Superior temporal gyrus (tissue), 1 donor: ENCODE measurements around the gene LRRC3.
"Not testable (repeated sequence)": the region's sequence is repeated elsewhere in the genome, so short reads cannot be mapped to it uniquely, and the experiment has no call there.

Experiments used
- DNase-seq: peaks from one replicate; pipeline ENCODE4 v3.0.0-alpha.2; 2016; ENCODE audit errors: extremely low spot score

LRRC3 gene, protein sequence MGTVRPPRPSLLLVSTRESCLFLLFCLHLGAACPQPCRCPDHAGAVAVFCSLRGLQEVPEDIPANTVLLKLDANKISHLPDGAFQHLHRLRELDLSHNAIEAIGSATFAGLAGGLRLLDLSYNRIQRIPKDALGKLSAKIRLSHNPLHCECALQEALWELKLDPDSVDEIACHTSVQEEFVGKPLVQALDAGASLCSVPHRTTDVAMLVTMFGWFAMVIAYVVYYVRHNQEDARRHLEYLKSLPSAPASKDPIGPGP

DNA sequence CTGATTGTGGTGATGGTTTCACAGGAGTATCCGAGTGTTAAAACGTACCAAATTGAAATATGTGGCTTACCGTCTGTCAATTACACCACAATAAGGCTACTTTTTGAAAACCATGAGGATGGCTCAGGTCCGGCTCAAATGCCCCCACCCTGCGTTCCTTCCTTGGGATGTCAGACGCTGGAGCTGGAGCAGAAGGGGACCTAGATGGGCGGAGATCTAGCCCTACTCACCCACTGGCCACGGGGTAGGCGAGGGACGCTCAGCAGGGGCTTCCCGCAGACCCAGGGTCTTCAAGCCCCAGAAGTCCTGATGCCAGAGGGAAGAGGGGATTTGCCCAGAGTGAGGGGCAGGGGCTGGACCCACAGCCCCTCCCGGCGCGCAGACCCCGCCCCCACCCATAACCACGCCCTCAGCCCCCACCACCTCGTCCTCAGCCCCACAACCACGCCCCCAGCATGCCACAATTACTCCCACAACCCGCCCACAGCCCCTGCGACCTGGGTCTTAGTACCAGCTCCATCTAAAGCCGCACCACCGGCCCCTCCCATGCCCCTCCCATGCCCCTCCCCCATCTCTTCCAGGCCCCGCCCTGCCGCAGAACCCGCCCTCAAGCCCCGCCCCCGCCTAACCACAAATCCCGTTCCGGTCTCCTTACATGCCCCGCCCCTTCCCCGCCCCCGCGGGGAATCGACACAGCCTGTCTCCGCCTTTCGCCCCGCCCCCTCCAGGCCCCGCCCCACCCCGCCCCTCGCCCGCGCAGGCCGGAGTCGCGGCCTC, at the start of gene LRRC3:
TSS of gene LRRC3 (plus strand) at position 764 of the 777 bp plus-strand sequence. CDS start 1,135 bp downstream, outside the sequence.
- DNase-seq, result no peak

DNA sequence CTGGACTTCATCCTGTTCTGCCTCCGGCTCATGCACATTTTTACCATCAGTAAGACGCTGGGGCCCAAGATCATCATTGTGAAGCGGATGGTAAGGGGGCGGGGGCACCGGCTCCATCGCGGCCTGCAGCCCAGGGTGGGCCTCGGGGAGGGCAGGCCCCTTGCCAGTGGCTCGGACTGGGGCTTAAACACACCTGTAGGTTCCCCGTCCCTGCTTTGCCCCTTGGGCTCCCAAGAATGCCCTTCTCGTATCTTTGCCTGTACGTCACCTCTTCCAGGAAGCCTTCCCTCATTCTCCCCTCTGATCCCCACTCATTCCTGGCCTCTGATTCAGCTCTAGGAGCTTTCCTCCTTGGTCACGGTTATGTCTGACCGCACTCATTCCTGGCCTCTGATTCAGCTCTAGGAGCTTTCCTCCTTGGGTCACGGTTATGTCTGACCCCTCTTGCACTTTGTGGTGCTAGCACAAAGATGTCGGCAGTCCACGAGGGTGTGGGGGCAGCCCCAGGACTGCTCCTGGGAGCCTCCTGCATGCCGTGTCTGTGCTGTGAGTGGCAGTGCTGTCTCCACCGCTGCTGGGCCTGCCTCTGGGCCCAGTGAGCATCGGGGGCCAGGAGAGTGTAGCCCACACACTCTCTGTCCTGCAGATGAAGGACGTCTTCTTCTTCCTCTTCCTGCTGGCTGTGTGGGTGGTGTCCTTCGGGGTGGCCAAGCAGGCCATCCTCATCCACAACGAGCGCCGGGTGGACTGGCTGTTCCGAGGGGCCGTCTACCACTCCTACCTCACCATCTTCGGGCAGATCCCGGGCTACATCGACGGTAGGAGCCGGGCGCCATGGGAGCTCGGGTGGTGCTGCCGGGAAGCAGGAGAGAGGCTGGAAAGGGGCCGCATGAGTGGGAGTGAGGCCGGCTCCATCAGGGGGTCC, 49.1 kb upstream of the LRRC3 start:
- no peak for DNase-seq

DNA sequence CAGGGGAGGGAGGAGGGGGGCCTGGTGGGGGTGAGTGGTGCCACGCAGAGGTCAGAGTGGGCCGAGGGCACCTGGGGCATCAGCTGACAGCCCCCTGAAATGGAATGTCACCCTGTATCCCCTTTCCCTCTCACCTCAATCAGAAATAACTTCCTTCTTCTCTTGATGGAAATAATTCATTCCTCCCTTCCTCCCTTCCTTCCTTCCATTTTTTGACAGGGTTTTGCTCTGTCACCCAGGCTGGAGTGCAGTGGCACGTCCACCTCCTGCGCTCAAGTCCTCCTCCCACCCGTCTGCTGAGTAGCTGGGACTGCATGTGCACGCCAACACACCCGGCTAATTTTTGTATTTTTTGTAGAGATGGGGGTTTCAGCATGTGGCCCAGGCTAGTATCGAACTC, 48.4 kb upstream of the LRRC3 start:
- DNase-seq, result no peak

DNA sequence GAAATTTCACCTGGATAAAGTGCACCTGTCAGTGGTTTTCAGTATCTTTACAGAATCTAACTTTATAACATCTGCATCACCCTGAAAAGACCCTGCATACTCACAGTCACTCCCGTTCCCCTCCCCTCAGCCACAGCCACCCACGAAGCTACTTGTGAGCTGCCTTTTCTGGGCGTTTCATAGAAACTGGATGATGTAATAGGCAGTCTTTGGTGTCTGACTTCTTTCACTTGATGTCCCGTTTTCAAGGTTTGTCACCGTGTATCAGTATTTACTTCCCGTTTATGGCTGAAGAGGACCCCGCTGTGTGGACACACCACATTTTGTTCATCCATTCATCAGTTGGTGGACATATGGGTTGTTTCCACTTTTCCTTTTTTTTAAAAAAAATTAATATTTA, 47.8 kb upstream of the LRRC3 start:
- DNase-seq, result no peak

DNA sequence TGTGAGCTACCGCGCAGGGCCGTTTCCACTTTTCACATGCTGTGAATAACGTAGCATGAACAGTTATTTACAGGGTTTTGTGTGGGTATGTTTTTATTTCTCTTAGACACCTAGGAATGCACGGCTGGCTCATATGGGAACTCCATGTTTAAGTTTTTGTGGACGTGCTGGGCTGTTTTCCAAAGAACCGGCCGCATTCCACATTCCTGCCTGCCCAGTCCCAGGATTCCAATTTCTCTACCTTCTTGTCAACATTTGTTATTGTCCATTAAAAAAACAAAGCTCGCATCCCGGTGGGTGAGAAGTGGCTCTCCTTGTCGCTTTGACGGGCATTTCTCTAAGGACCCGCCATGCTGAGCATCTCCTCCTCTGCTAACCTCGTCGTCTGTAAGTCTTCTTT, 47.1 kb upstream of the LRRC3 start:
- no peak for DNase-seq

DNA sequence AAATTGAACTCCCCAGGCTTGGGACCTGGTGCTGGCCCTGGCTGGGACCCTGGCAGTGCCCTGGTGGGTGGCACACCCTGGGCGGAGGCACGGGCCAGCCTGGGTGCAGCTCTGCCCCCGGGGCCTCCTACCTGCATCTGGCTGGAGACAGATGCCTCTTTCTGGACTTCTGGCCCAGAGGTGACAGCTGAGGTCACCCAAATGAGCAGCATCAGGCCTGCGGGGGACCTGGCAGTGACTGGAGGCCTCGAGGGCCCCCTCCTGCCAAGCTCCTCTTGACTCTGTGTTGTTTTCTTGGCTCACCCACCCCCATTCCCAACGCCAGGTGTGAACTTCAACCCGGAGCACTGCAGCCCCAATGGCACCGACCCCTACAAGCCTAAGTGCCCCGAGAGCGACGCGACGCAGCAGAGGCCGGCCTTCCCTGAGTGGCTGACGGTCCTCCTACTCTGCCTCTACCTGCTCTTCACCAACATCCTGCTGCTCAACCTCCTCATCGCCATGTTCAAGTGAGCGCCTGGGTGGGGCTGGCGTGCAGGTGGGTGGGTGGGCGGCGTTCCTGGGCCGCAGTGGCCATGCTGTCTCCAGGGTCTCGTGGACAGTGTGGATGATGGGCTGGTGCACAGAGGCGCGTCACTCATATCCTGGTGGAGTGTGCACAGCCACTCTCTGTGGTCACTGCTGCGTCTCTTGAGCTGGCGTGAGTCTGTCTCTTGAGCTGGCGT, 41.6 kb upstream of the LRRC3 start:
- DNase-seq, result no peak

DNA sequence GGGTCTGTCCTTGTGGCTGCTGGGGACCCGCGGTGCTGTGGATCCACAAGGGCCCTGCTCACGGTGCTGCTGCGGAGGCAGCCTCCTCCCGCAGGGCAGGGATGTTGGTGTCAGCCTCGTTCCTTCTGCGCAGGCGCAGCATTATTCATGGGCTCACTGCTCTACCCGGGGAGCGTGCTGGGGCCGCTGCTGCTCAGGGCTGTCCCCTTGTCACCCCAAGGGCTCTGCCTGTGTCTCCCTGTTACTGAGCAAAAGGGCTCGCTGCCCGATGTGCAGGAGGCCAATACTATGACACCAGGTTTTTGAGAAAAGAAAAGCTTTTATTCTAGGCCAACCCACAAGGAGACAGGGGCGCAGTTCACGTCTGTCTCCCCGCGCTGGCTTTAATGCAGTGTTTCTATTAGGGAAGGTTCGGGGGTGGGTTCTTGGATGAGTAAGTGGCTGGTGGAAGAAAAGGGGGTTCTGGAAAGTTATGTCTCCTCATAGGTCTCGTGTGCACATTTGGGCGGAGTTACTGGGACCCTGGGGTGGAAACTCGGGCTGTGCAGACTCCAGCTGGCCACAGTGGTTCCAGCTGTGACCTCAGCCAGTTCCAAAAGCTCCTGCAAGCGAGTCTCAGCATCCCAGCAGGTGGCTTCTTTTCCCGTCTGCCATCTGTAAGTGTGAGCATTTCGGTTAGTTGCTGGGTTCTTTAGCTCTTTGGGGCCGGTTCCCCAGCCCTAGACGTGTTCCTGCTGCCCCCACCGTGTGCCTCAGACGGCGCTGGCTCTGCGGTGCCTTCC, 40.8 kb upstream of the LRRC3 start:
- no peak for DNase-seq

DNA sequence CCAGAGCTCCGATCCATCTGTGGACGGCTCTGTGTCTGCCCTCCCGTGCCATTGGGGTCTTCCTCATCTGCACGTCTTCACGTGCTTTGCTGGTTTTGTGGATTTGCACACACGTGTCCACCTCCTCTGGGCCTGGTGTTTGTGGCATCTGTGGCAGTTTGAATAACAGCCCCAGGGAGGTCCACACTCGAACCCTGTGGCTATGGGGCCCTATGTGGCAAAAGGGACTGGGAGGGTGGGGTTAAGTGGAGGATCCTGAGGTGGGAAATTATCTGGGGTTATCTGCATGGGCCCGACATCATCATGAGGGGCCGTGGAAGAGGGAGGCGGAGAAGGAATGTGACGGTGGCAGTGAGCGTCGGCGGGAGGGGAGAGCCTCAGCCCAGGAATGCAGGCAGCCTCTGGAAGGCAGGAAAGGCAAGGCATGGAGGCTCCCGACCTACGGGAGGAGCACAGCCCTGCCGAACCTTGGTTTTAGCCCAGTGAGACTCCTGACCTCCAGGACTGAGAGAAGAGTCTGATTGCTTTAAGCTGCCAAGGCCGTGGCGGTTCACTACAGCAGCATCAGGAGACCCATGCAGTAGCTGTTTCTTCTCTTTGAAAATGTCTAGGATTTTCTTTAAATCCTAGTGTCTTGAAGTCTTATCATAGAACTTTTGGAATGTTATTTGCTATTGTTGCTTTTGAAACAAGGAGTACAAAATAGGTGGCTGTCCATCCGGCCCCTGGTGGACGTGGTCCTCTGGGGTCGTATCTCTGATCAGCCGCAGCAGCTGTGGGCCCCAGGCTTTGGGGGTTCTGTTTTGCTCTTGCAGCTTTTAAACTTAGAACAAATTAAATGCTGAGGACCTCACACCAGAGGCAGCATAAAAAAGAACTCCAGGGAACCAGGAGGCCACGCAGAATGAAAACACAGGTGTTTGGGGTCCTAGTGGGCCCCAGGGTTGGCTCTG, 40.0 kb upstream of the LRRC3 start:
- no peak for DNase-seq

DNA sequence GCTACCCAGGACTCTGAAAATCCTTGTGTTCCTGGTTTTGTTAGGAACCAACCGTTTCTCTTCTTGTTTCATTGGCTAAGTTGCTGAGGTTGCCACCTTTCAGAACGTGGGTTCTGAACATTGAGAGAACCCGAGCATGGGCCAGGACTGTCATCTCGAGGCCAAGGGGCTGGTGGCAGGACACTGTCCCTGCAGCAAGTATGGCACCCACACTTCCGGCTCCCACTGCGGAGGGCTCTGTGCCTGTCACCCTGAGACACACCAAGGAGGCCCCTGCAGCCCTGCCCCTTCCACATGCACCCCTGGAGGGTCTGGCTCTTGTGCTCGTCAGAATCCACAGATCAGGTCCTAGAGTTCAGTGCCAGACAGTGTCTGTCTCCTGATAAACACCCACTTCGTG, 39.1 kb upstream of the LRRC3 start:
- no peak for DNase-seq

DNA sequence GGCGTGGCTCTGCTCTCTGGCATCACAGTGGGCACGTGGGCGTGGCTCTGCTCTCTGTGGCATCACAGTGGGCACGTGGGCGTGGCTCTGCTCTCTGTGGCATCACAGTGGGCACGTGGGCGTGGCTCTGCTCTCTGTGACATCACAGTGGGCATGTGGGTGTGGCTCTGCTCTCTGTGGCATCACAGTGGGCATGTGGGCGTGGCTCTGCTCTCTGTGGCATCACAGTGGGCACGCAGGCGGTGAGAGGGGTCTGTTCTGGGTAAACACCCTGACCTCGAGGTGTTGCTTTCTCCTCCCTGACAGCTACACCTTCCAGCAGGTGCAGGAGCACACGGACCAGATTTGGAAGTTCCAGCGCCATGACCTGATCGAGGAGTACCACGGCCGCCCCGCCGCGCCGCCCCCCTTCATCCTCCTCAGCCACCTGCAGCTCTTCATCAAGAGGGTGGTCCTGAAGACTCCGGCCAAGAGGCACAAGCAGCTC, 37.6 kb upstream of the LRRC3 start:
- DNase-seq, result not testable (repeated sequence)

DNA sequence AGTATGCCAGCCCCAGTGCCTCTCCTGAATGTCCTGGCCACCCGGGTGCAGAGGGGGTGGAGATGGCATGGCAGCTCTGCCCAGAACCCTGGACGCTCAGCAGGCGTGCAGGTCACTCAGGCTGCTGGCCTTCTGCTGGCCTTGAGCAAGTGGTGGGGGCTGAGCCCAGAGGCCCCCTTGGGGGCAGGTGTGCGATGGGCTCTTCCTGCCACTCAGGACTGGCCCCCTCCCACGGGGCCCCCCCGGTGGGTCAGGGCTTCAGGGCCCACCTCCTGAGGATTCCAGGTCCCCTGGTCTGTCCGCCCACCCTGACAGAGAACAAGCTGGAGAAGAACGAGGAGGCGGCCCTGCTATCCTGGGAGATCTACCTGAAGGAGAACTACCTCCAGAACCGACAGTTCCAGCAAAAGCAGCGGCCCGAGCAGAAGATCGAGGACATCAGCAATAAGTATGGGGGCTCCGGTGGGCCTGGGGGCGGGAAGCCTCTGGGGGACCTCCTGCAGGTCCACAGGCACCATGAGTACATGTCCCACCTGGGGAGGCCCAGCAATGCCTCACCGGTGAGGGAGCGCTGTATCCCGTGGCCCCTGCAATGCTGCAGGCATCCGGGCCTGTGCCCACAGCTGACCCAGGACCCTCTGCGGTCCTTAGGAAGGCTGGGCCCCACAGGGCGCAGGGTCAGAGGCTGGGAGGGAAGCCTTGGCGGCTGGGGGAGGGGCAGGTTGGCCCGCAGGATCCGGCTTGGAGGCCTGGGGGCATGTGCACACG, 37.0 kb upstream of the LRRC3 start:
- no peak for DNase-seq

DNA sequence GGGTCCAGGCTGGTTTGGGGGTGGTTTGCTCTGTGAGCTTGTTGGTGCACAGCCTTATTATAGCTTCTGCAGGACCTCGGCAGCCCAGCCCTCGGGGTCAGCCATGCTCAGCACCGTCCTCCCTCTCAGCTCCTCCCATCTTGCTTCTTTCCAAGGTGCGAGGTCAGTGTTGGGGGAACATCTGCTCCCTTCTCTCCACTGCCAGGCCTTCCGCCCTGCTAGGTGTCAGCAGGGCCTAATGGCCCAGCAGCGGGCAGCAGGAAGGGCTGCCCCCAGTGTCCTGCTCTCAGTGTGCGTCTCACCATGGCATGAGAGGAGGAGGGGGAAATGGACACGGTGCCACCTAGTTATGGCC, 36.5 kb upstream of the LRRC3 start:
- no peak for DNase-seq

DNA sequence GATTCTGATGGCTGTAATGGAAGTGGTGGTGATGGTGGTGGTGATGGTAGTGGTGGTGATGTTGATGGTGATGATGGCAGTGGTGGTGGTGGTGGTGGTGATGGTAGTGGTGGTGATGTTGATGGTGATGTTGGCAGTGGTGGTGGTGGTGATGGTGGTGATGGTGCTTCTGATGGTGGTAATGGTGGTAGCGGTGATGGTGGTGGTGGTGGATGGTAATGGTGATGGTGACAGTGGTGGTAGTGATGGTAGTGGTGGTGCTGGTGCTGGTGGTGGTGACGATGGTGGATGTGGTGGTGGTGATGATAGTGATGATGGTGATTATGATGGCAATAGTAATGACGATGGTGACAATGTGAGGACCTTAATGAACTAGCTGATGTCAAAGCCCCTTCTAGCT, 35.6 kb upstream of the LRRC3 start:
- DNase-seq, result no peak

DNA sequence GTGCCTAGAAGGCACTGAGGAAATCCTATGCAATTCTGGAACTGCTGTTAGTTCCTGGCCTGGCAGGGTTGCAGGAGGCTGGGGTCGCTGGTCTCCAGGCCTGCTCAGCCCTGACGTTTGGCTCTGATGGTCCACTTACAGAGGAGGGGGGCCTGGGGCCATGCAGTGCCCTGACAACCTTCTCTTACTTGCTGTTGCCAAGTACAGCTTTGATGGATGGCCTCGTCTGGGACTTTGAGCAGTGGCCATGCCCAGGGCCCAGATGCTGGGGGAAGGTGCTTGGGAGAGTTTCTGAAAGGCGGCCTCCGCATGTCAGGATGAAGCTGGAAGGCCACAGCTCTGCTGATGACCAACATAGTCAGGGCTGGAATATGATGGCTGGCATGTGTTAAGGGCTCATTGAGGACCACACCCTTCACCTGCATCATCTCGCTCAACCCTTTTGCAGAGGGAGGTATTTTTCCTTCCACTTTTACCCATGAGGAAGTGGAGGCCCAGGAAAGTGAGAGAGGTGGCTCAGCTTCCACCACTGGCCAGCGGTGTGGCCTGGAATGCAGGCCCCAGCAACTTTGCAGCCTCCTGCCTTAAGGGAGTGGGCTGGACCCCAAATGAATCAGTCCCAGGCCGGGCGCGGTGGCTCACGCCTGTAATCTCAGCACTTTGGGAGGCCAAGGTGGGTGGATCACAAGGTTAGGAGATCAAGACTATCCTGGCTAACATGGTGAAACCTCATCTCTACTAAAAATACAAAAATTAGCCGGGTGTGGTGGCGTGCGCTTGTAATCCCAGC, 34.7 kb upstream of the LRRC3 start:
- DNase-seq, result no peak

DNA sequence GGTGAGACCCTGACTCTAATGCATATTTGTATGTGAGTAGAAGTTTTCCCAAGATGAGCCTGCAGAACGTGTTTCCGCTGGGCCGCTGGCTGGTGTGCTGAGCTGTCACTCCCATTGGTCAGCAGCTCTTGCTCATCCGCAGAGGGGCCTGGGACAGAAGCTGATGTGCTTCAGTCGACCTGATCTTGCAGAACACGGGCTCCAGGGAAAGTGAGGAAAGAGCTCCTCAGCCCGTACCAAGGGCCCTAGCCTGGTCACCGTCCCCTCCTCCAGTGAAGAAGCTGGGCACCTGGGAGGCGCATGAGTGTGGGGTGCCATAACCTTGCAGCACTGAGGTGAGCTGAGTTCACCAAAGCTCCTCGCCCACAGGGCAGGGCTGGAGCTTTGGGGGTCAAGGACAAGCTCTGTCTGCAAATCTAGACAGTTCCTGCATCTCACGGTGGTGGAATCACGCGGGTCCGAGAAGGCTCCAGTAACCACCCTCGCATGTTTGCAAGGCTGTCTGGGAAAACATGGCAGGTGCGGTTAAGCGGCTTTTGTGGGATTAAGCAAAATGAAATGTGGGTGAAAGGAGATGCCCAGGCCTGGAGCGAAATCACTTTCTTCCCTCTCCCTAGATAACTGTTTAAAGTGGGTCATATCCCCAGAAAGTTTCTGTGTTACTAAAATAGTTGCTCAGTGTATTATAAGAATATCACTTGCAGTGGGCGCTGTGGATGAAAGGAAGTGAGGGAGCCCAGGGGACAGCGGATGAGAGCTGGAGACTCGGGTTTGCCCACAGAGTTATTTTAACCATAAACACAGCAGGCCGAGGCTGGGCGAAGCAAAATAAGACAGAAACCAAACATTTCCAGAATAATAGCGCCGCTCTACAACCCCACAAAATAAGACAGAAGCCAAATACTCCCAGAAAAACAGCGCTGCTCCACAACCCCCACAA, 33.1 kb upstream of the LRRC3 start:
- DNase-seq, result peak; percentile 16

DNA sequence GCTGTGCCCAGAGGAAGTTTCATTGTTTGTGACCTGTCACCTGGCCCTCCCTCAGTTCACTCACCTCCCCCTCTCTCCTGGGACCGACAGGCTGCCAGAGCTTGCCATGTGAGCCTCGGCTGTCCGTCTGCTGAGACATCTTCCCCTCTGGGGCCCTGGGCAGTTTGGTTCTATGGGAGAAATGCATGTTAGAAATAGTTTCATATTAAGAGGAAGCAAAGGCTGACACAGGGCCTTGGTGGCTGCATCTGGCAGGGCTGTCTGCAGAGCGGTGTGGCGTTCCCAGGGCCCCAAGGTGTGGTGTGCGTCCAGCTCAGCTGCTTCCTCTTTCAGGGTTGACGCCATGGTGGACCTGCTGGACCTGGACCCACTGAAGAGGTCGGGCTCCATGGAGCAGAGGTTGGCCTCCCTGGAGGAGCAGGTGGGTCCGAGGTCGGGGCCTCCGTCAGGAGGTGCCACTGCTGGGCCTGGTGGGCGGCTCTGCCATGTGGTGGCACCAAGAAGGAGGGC, 31.9 kb upstream of the LRRC3 start:
- no peak for DNase-seq
